GM12878 (cell line): ENCODE measurements around the gene WHRN. TPM values are rescaled to one million over a fixed set of nuclear protein-coding genes. Genes with fewer than 3 reads are reported as not detected.
A peak's percentile ranks its signal among the peaks of the same experiment; 100 is the strongest.

Source experiments
- BACH1 ChIP-seq: fragments of 450-650 bp; IDR thresholded peaks from 2 replicates; pipeline ENCODE4 v1.6.1; 2017; ENCODE audit warnings: mild to moderate bottlenecking, borderline replicate concordance
- BHLHE40 ChIP-seq, 2 experiments: fragments of 450-650 bp in 1 of 2; IDR thresholded peaks; 2 replicates each; pipeline ENCODE4 v1.6.1; 2011 to 2017; ENCODE audit warnings: low read depth in 2 of 2, borderline replicate concordance in 1 of 2, improper control_type of control experiment in 1 of 2, low read length in 1 of 2, mild to moderate bottlenecking in 1 of 2
- CBX5 ChIP-seq: sonication (generic); IDR thresholded peaks from 2 replicates; pipeline ENCODE4 v1.6.1; 2016; ENCODE audit warnings: low read depth, moderate library complexity, mild to moderate bottlenecking, inconsistent platforms
- CHD2 ChIP-seq: IDR thresholded peaks from 2 replicates; pipeline ENCODE4 v1.6.1; 2011; ENCODE audit warnings: low read depth, low read length, improper control_type of control experiment, borderline replicate concordance
- CREB1 ChIP-seq: IDR thresholded peaks from 2 replicates; pipeline ENCODE4 v1.6.1; 2012; ENCODE audit warnings: low read depth, mild to moderate bottlenecking, inconsistent platforms
- CREM ChIP-seq: IDR thresholded peaks from 2 replicates; pipeline ENCODE4 v1.6.1; 2014; ENCODE audit warnings: antibody characterized with exemption, low read depth
- KLF5 ChIP-seq: fragments of 450-650 bp; IDR thresholded peaks from 2 replicates; pipeline ENCODE4 v1.6.1; 2014; ENCODE audit warnings: mild to moderate bottlenecking; ENCODE audit not compliant: partially characterized antibody
- MEF2B ChIP-seq: fragments of 450-650 bp; IDR thresholded peaks from 2 replicates; pipeline ENCODE4 v1.6.1; 2018; ENCODE audit warnings: mild to moderate bottlenecking, moderate library complexity; ENCODE audit not compliant: partially characterized antibody, poor library complexity, severe bottlenecking
- MXI1 ChIP-seq: fragments of 150-350 bp; IDR thresholded peaks from 2 replicates; pipeline ENCODE4 v1.6.1; 2011; ENCODE audit warnings: low read depth, mild to moderate bottlenecking, inconsistent platforms, low read length, improper control_type of control experiment
- NBN ChIP-seq: fragments of 450-650 bp; IDR thresholded peaks from 2 replicates; pipeline ENCODE4 v1.6.1; 2016
- NFXL1 ChIP-seq: fragments of 450-650 bp; IDR thresholded peaks from 2 replicates; pipeline ENCODE4 v1.6.1; 2017; ENCODE audit warnings: antibody characterized with exemption, mild to moderate bottlenecking, borderline replicate concordance
- NR2F1 ChIP-seq: fragments of 450-650 bp; conservative IDR thresholded peaks from 2 replicates; pipeline ENCODE4 v1.6.1; 2017; ENCODE audit warnings: mild to moderate bottlenecking
- POLR2A ChIP-seq: IDR thresholded peaks from 2 replicates; pipeline ENCODE4 v1.6.1; 2011; ENCODE audit warnings: low read depth, mild to moderate bottlenecking, low read length
- POLR2AphosphoS2 ChIP-seq: IDR thresholded peaks from 2 replicates; pipeline ENCODE4 v1.6.1; 2011; ENCODE audit warnings: low read depth, mild to moderate bottlenecking, low read length, improper control_type of control experiment, moderate library complexity
- RCOR1 ChIP-seq: conservative IDR thresholded peaks from 2 replicates; pipeline ENCODE4 v1.6.1; 2012; ENCODE audit warnings: low read depth, low read length, improper control_type of control experiment
- SUZ12 ChIP-seq: fragments of 200-600 bp; sonication (generic); IDR thresholded peaks from one replicate; pipeline ENCODE4 v1.6.1; 2018; ENCODE audit warnings: antibody characterized with exemption, mild to moderate bottlenecking; ENCODE audit not compliant: unreplicated experiment
- TAF1 ChIP-seq: IDR thresholded peaks from 2 replicates; pipeline ENCODE4 v1.6.1; 2011; ENCODE audit warnings: mild to moderate bottlenecking, low read depth, low read length, borderline replicate concordance
- TCF7 ChIP-seq: IDR thresholded peaks from 2 replicates; pipeline ENCODE4 v1.6.1; 2014; ENCODE audit warnings: antibody characterized with exemption, borderline replicate concordance
- polyA plus RNA-seq, 11 experiments: library from polyadenylated mRNA; depleted of rRNA in 4 of 11; unstranded in 6 of 11; stranded (reverse) in 5 of 11; fragments of >200 nt; fragmentation: Nextera tagmentation in 4 of 11; fragmentation: Illumina TruSeq in 1 of 11; extraction: Ambion mirVana in 4 of 11; extraction: Trizol in 1 of 11; gene quantifications; 1 replicate in 1 of 11; 2 replicates in 10 of 11; pipeline versions ENCODE4 v1.2.1 to v1.2.3, GENCODE V29; 2011 to 2016; ENCODE audit warnings: inconsistent platforms in 2 of 11, missing spikeins in 2 of 11, low read depth in 1 of 11
- total RNA-seq, 4 experiments: library from RNA; depleted of rRNA in 3 of 4; stranded (reverse); fragments of >200 nt in 3 of 4; fragmentation: Illumina TruSeq in 1 of 4; extraction: Trizol in 1 of 4; gene quantifications; 2 replicates each; pipeline versions ENCODE4 v1.2.1 to v1.2.3, GENCODE V29; 2013 to 2021
- TF ChIP-seq, protein P1 (sequence below): fragments of 450-650 bp; formaldehyde crosslinking; IDR thresholded peaks from 2 replicates; pipeline ENCODE4 v1.5.0; 2022; ENCODE audit warnings: mild to moderate bottlenecking, missing genetic modification characterization
- TF ChIP-seq, protein P2 (sequence below): fragments of 450-650 bp; IDR thresholded peaks from 2 replicates; pipeline ENCODE4 v1.6.1; 2017; ENCODE audit warnings: low read depth, mild to moderate bottlenecking, moderate library complexity
- TF ChIP-seq, protein P3 (sequence below): IDR thresholded peaks from 2 replicates; pipeline ENCODE4 v1.6.1; 2012; ENCODE audit warnings: low read depth, low read length, improper control_type of control experiment
- TF ChIP-seq, protein P4 (sequence below): fragments of 450-650 bp; IDR thresholded peaks from 2 replicates; pipeline ENCODE4 v1.6.1; 2018; ENCODE audit warnings: mild to moderate bottlenecking, low read depth, moderate library complexity; ENCODE audit not compliant: partially characterized antibody

The WHRN gene
- total and polyA plus RNA-seq, 10 of the 15 experiments (the other 5 are each of a cell fraction or from before 2014, with no cell fraction given) = 0.04 to 18.2 (median 0.68) TPM; not detected in 1

DNA sequence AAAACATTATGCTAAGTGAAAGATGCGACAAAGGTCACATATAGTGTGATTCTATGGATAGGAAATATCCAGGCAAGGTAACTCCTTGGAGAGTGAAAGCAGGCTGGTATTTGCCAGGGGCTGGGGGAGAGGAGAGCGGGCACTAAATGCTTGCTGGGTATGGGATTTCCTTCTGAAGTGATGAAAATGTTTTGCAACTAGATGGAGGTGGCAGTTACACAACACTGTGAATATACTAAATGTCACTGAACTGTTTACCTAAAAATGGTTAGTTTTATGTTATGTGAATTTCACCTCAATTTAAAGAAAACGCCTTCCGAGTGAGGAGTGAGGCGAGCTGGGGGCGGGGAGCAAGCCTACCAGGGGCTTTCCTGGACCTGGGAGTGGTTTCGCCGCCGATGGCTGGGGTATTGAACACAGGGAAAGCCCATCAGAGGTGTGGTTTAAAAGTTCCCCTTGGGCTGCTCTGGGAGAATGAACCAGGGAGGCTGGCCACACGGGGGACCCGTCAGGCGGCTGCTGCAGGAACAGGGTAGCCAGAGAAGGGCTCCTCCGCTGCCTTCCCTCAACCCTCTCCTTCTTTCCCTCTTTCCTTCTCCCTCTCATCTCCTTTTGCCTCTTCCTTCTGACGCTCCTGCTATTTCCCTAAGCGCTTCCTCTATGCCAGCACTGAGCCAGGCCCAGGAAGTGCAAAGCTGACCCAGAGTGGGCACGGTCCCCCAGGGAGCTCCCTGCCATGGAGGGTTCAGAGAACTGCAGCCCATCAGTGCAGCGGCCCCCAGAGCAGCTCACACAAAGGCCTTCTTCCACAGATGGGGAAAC is 122.4 kb downstream of the WHRN start (continued):
- TF ChIP-seq, protein P1, sequence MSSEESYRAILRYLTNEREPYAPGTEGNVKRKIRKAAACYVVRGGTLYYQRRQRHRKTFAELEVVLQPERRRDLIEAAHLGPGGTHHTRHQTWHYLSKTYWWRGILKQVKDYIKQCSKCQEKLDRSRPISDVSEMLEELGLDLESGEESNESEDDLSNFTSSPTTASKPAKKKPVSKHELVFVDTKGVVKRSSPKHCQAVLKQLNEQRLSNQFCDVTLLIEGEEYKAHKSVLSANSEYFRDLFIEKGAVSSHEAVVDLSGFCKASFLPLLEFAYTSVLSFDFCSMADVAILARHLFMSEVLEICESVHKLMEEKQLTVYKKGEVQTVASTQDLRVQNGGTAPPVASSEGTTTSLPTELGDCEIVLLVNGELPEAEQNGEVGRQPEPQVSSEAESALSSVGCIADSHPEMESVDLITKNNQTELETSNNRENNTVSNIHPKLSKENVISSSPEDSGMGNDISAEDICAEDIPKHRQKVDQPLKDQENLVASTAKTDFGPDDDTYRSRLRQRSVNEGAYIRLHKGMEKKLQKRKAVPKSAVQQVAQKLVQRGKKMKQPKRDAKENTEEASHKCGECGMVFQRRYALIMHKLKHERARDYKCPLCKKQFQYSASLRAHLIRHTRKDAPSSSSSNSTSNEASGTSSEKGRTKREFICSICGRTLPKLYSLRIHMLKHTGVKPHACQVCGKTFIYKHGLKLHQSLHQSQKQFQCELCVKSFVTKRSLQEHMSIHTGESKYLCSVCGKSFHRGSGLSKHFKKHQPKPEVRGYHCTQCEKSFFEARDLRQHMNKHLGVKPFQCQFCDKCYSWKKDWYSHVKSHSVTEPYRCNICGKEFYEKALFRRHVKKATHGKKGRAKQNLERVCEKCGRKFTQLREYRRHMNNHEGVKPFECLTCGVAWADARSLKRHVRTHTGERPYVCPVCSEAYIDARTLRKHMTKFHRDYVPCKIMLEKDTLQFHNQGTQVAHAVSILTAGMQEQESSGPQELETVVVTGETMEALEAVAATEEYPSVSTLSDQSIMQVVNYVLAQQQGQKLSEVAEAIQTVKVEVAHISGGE = no peak
- TF ChIP-seq, protein P2, sequence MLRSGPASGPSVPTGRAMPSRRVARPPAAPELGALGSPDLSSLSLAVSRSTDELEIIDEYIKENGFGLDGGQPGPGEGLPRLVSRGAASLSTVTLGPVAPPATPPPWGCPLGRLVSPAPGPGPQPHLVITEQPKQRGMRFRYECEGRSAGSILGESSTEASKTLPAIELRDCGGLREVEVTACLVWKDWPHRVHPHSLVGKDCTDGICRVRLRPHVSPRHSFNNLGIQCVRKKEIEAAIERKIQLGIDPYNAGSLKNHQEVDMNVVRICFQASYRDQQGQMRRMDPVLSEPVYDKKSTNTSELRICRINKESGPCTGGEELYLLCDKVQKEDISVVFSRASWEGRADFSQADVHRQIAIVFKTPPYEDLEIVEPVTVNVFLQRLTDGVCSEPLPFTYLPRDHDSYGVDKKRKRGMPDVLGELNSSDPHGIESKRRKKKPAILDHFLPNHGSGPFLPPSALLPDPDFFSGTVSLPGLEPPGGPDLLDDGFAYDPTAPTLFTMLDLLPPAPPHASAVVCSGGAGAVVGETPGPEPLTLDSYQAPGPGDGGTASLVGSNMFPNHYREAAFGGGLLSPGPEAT = peak; percentile 93
- TF ChIP-seq CREB1 = no peak
- TF ChIP-seq CREM = no peak; the same call in 1 of the 2 replicates
- peak; percentile 55; the same call in 1 of the 2 replicates for TF ChIP-seq TAF1
- TF ChIP-seq RCOR1 = no peak
- TF ChIP-seq CBX5 = no peak
- no peak for TF ChIP-seq TCF7
- TF ChIP-seq CHD2 = peak; percentile 74
- TF ChIP-seq, protein P3, sequence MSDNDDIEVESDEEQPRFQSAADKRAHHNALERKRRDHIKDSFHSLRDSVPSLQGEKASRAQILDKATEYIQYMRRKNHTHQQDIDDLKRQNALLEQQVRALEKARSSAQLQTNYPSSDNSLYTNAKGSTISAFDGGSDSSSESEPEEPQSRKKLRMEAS = no peak
- TF ChIP-seq BHLHE40 (IDR thresholded peaks at IDR 0.05; ENCODE audit: borderline replicate concordance in 1 of 2, low read depth in 2 of 2, low read length in 1 of 2) = peak; percentile 26 to 41; a peak in 1 of 4 replicates
- peak; percentile 69 for TF ChIP-seq MEF2B
- TF ChIP-seq POLR2AphosphoS2 = peak; percentile 55; the same call in 1 of the 2 replicates
- TF ChIP-seq, protein P4, sequence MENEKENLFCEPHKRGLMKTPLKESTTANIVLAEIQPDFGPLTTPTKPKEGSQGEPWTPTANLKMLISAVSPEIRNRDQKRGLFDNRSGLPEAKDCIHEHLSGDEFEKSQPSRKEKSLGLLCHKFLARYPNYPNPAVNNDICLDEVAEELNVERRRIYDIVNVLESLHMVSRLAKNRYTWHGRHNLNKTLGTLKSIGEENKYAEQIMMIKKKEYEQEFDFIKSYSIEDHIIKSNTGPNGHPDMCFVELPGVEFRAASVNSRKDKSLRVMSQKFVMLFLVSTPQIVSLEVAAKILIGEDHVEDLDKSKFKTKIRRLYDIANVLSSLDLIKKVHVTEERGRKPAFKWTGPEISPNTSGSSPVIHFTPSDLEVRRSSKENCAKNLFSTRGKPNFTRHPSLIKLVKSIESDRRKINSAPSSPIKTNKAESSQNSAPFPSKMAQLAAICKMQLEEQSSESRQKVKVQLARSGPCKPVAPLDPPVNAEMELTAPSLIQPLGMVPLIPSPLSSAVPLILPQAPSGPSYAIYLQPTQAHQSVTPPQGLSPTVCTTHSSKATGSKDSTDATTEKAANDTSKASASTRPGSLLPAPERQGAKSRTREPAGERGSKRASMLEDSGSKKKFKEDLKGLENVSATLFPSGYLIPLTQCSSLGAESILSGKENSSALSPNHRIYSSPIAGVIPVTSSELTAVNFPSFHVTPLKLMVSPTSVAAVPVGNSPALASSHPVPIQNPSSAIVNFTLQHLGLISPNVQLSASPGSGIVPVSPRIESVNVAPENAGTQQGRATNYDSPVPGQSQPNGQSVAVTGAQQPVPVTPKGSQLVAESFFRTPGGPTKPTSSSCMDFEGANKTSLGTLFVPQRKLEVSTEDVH = no peak
- TF ChIP-seq BACH1 = no peak
- TF ChIP-seq NR2F1 = no peak
- TF ChIP-seq POLR2A = peak; percentile 66
- peak; percentile 52; the same call in 1 of the 2 replicates for TF ChIP-seq NBN
- no peak for TF ChIP-seq SUZ12
- TF ChIP-seq KLF5 = no peak
- peak; percentile 46; the same call in 1 of the 2 replicates for TF ChIP-seq MXI1
- no peak for TF ChIP-seq NFXL1
